SU-DHL-6 (cell line): ENCODE data around the gene PKD1L1.

ENCODE experiments used
- H2AFZ ChIP-seq: fragments of 200-600 bp; sonication (generic); 2 replicates; pipeline ENCODE4 v1.6.1; 2014; ENCODE audit warnings: low read depth, mild to moderate bottlenecking, moderate library complexity, mixed read lengths, antibody characterized with exemption, low read length; ENCODE audit not compliant: severe bottlenecking
- H3F3A ChIP-seq: fragments of 200-600 bp; shearing (Covaris generic); 2 replicates; pipeline ENCODE4 v1.6.0; 2016; ENCODE audit warnings: antibody characterized with exemption, mild to moderate bottlenecking; ENCODE audit not compliant: insufficient read depth
- H3K27ac ChIP-seq: fragments of 200-600 bp; sonication (generic); 2 replicates; pipeline ENCODE4 v1.5.1; 2016; ENCODE audit warnings: low read depth, mild to moderate bottlenecking, low read length, moderate library complexity, mixed read lengths
- H3K27me3 ChIP-seq: fragments of 200-600 bp; sonication (generic), shearing (Covaris generic); 2 replicates; pipeline ENCODE4 v1.6.0; 2014; ENCODE audit warnings: mild to moderate bottlenecking, low read length
- H3K36me3 ChIP-seq: fragments of 200-600 bp; sonication (generic); 2 replicates; pipeline ENCODE4 v1.6.1; 2014; ENCODE audit warnings: mild to moderate bottlenecking, low read length, mixed read lengths
- H3K4me2 ChIP-seq: fragments of 300-600, 200-600 bp; shearing (Covaris generic), sonication (generic); 2 replicates; pipeline ENCODE4 v1.6.0; 2014; ENCODE audit warnings: low read length, low read depth, mild to moderate bottlenecking; ENCODE audit not compliant: poor library complexity, severe bottlenecking
- H3K4me3 ChIP-seq: fragments of 200-600 bp; sonication (generic); 2 replicates; pipeline ENCODE4 v1.5.1; 2014; ENCODE audit warnings: antibody characterized with exemption, low read length, mild to moderate bottlenecking, mixed read lengths; ENCODE audit not compliant: insufficient read depth, poor library complexity, severe bottlenecking
- H3K79me2 ChIP-seq: fragments of 200-600 bp; sonication (generic); 2 replicates; pipeline ENCODE4 v1.6.1; 2014; ENCODE audit warnings: mild to moderate bottlenecking, low read length, moderate library complexity; ENCODE audit not compliant: insufficient read depth
- H3K9ac ChIP-seq: fragments of 200-600 bp; sonication (generic); 2 replicates; pipeline ENCODE4 v1.7.0; 2014; ENCODE audit warnings: mild to moderate bottlenecking, low read length
- H3K9me2 ChIP-seq: fragments of 200-600 bp; sonication (generic); replicated peaks from 2 replicates; pipeline ENCODE4 v1.6.1; 2014; ENCODE audit warnings: low read length; ENCODE audit not compliant: insufficient read depth
- H3K9me3 ChIP-seq: fragments of 200-600 bp; sonication (generic); 2 replicates; pipeline ENCODE4 v1.6.1; 2014; ENCODE audit warnings: low read length, mixed read lengths; ENCODE audit not compliant: insufficient read depth
- H4K20me1 ChIP-seq: fragments of 200-600 bp; sonication (generic); 2 replicates; pipeline ENCODE4 v1.6.1; 2014; ENCODE audit warnings: low read depth, mild to moderate bottlenecking, antibody characterized with exemption, low read length, moderate library complexity, mixed read lengths
- CTCF ChIP-seq: fragments of 200-600 bp; sonication (generic); IDR thresholded peaks from one replicate; pipeline ENCODE4 v1.5.1; 2017; ENCODE audit warnings: antibody characterized with exemption, mild to moderate bottlenecking, low read length, moderate library complexity; ENCODE audit not compliant: insufficient read depth, poor library complexity, severe bottlenecking
- EZH2phosphoT487 ChIP-seq: fragments of 200-600 bp; sonication (generic), shearing (Covaris generic); conservative IDR thresholded peaks from 2 replicates; pipeline ENCODE4 v1.6.1; 2018; ENCODE audit warnings: mild to moderate bottlenecking, antibody characterized with exemption, low read length, moderate library complexity, mixed read lengths

PKD1L1 gene

GRCh38 chr7:47948141-47948790 lies at the start of gene PKD1L1:
TSS of gene PKD1L1 (minus strand) at chr7:47948466. CDS start at chr7:47948440, 26 bp downstream.
- TF ChIP-seq EZH2phosphoT487, result no peak
- TF ChIP-seq CTCF, result no peak
- no peaks in the 10 kb centered on the region for H4K20me1 ChIP-seq
- no peak within 1 kb of the TSS for H3K4me3 ChIP-seq
- H3K36me3 ChIP-seq, result no peaks in the 10 kb centered on the region
- no peaks in the 10 kb centered on the region for H3F3A ChIP-seq
- H3K9me3 ChIP-seq, result no peaks in the 10 kb centered on the region
- no peak within 1 kb of the TSS for H3K4me2 ChIP-seq
- no peaks in the 10 kb centered on the region for H3K27me3 ChIP-seq
- no peak within 1 kb of the TSS for H3K9ac ChIP-seq
- no peak within 1 kb of the TSS for H2AFZ ChIP-seq
- no peaks in the 10 kb centered on the region for H3K9me2 ChIP-seq
- H3K79me2 ChIP-seq, result no peaks in the 10 kb centered on the region
- no peak within 1 kb of the TSS for H3K27ac ChIP-seq

- no peaks in the 10 kb centered on the region for H3F3A ChIP-seq
- peak overlapping the region; percentile 46 for H3K27ac ChIP-seq
- H3K27me3 ChIP-seq, result no peaks in the 10 kb centered on the region
- no peaks in the 10 kb centered on the region for H3K9me2 ChIP-seq
- H3K4me3 ChIP-seq, result peak overlapping the region; percentile 48
- peak overlapping the region; percentile 63 for H3K4me2 ChIP-seq
- H3K79me2 ChIP-seq, result no peaks in the 10 kb centered on the region
- no peak for TF ChIP-seq CTCF
- no peak for TF ChIP-seq EZH2phosphoT487
- H3K36me3 ChIP-seq, result no peaks in the 10 kb centered on the region
- H2AFZ ChIP-seq, result peak overlapping the region; percentile 93
- H4K20me1 ChIP-seq, result no peaks in the 10 kb centered on the region
- peak overlapping the region; percentile 52 for H3K9ac ChIP-seq
- H3K9me3 ChIP-seq, result no peaks in the 10 kb centered on the region
Measured at GRCh38 chr7:47992446-47992845, 44.2 kb upstream of the PKD1L1 start.

GRCh38 chr7:47991741-47992311 lies 43.6 kb upstream of the PKD1L1 start:
- peak overlapping the region; percentile 48 for H3K4me3 ChIP-seq
- no peaks in the 10 kb centered on the region for H3K9me3 ChIP-seq
- H3K9ac ChIP-seq, result peak overlapping the region; percentile 52
- H3K9me2 ChIP-seq, result no peaks in the 10 kb centered on the region
- H3K79me2 ChIP-seq, result no peaks in the 10 kb centered on the region
- H2AFZ ChIP-seq, result peak overlapping the region; percentile 93
- no peaks in the 10 kb centered on the region for H4K20me1 ChIP-seq
- TF ChIP-seq CTCF, result peak; percentile 86
- TF ChIP-seq EZH2phosphoT487, result no peak
- no peaks in the 10 kb centered on the region for H3F3A ChIP-seq
- H3K36me3 ChIP-seq, result no peaks in the 10 kb centered on the region
- H3K27ac ChIP-seq, result peak overlapping the region; percentile 46
- H3K27me3 ChIP-seq, result no peaks in the 10 kb centered on the region
- peak overlapping the region; percentile 63 for H3K4me2 ChIP-seq
